NCI-H146 (cell line): Measurements from ENCODE around the gene KIT.

Source experiments
- DNase-seq: peaks from one replicate; lab custom pipeline; 2025; lab: John Stamatoyannopoulos, UW

Gene KIT

DNA sequence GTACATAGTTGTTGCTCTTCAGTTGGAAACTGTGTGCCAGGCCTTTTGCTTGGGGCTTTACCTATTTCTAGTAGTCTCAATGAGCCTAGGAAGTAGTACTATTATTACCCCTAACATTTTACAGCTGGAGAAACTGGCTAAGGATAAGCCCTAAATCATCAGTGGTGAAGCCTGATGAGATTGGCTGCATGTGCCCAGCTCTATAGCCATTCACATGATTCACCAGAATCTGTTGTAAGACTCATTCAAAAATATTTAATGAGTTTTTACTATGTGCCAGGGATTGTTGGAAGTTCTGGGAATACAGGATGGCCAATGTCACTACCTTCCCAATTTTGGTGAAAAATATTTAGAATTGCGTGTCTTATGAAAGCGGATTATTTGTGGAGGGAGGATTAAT lies 2.8 kb downstream of the KIT start:
- no peak for DNase-seq

- DNase-seq = no peak
Measured at GRCh38 chr4:54661169-54661568, 3.4 kb downstream of the KIT start.

GRCh38 chr4:54661686-54662085 lies 3.9 kb downstream of the KIT start:
- no peak for DNase-seq

DNA sequence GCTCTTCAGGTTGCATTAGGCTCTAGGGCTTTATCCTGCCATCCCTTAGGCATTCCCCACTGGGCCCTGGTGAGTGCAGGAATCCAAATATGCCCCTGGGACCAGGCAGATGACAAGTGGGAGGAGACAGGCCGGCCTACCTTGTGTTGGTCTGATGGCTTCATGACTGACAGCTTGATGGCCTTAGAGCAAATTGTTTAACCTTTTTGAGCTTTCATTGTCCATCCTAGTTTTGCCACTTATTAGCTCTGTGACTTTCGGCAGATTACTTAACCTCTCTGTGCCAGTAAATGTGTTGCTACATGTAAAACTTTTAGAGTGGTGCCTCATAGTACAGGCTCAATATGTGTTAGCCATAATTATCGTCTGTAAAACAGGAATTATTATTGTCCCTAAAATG lies 4.4 kb downstream of the KIT start:
- DNase-seq = no peak

GRCh38 chr4:54662901-54663585 lies 5.3 kb downstream of the KIT start:
- DNase-seq = no peak

DNA sequence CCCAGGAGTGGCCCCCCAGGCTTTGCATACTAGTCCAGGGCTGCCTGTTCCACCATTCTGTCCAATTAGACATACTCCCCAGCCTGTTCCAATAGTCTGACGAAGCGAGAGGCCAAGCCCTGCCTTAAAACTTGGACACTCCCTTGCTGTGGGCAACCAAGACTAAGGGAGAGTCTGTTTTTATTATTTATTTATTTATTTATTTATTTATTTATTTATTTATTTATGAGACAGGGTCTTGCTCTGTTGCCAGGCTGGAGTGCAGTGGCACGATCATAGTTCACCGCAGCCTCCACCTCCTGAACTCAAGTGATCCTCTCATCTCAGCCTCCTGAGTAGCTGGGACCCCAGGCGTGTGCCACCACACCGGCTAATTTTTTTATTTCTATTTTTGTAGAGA lies 6.6 kb downstream of the KIT start:
- no peak for DNase-seq

GRCh38 chr4:54668014-54668611 lies 10.4 kb downstream of the KIT start:
- DNase-seq = no peak

DNA sequence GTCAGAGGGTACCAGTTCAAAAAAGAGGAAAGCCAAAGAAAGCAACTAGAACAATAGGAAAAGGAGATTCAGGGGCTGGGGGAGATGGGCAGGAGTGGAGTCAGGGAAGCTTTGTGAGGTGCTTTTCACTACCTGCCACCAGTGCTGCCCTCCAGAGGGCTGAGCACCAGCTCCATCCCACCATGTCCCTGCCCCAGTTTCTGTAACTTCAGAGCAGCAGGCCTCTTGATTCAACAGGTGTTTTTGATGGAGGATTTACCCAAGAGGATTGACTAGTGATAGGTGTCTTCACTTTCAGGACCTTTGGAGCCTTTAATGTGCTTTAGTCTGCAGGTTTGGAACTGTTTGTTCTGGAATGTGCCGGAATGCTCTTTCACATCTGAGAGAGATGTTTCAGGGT lies 12.1 kb downstream of the KIT start:
- no peak for DNase-seq

- no peak for DNase-seq
Measured at GRCh38 chr4:54675721-54676461, 18.1 kb downstream of the KIT start.

- no peak for DNase-seq
Measured at GRCh38 chr4:54676658-54677057, 18.9 kb downstream of the KIT start.

DNA sequence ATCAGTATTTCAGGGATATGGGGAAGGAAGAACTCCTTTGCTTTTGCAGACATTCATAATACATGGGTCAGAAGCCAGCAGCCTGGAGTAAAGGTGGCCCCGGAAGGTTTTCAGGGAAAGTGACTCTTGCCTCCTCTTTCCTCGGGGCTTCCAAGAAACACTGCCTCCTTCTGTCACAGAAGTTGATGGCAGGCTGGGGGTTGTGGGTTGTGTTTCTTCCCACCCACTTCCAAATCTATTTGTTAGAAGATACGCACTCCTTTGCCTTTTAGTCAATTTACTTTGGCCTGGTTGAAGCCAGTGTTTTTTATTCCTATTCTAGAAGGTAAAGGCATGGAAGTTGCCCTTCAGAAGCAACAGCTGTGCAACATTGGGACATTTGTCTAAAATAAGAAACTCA lies 19.7 kb downstream of the KIT start:
- DNase-seq = no peak

DNA sequence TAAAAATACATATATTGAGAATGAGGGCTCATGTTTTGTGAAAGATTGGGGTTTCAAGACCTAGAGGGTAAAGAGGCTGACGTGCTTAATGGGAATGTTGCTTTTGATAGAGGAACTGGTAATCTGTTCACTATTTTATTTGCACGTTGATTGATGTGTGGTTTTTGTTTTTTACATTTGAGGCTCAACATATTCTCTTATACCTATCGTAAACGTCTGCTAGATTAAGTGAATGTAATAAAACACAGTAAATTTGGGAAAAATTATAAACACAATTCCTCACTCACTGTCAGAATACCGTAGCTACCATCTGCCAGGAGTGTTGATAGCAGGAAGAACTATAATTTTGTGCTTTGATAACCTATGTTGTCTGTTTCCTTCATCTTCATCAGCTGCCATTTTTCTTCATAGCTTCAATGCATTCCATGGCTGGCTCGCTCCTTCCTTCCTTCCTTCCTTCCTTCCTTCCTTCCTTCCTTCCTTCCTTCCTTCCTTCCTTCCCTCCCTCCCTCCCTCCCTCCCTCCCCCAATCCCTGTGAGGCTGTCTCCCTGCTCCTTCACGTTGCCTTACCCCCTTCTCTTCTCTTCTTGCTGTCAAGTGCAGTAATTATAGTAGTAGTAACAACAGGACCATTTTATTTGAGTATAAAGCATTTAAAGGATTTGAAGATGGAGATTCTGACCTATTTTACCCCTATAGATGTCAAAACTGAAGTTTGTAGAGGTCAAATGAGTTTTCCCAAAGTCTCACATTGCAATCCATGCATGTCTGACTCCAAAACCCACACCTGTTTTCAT lies 20.3 kb downstream of the KIT start:
- DNase-seq = no peak

DNA sequence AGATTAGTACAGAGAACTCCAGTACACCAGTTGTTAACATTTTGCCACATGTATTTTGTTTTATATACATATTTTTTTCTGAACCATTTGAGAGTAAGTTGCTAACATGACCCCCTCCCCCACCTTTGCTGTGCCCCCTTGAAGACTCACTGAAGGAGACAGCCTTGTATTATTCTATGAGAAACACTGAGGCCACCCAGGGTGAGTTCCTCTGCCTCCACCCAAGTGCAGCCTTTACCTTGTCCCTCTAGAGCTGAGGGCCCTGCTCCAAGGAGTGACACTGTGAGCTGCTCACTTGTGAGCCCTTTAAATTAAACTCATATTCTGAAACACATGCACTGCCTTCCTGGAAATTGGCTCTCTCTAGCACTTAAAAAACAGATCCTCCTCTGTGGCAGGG lies 21.1 kb downstream of the KIT start:
- no peak for DNase-seq

DNA sequence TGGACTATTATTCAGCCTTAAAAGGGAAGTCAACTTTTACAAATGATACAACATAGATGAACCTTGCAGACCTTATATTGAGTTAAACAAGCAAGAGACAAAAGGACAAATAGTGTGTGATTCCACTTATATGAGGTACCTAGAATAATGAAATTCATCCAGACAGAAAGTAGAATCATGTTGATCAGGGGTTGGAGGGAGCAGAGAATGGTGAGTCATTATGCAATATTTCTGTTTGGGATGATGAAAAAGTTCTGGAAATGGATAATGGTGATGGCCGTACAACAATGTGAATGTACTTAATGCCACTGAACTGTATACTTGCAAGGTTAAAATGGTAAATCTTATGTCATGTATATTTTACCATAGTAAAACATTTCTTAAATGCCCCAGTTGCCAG lies 22.1 kb downstream of the KIT start:
- DNase-seq = no peak

DNA sequence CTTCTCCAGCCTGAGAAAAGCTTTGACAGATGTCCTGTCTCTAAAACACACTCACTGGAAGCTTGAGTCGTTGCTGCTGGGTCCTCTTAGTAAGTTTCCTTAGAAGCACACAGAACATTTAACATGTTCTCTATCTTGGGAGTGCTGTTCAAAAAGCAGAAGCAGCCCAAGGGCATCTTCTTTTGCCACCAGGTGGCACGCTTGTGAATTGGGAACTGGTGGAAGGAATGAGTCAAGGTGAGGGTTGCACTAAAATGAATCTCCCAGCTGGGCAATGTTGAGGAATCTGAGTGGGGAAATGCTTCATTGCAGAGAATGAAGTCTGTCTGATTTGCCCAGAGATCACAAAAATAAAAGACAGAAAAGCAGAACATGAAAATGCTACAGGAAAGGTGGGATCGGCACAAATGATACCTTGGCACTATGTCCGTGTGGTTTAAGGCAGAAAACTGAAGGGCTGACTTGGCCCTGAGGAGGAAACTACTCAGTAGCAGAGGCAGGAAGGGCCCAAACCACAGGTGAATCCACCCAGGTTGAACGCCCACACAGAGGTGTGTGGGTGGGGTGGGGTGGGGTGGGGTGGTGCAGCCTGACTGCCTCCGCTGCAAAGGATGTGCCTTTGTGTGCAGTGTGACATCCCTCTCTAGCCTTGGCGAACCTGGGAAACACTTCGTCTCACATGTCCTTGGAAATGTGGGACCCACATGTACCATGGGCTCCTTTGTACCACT lies 26.0 kb downstream of the KIT start:
- DNase-seq = no peak

DNA sequence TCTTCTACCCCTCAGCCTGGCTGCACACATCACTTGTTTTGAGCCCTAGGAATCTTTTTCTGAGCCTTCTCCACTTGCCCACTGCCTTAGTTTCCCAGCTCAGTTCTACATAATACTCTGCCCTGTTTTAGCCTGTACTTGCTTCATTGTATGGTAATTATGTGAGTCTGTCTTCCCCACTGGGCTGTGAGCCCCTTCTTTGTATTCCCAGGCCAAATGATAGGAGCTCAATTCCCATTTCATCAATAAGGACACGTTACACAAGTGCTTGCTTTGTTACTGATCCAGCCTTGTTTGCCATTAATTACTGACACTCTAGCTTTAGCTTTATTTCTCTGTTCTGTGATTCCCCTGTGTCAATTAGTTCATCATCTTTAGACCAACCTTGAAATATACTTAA lies 28.1 kb downstream of the KIT start:
- no peak for DNase-seq

DNA sequence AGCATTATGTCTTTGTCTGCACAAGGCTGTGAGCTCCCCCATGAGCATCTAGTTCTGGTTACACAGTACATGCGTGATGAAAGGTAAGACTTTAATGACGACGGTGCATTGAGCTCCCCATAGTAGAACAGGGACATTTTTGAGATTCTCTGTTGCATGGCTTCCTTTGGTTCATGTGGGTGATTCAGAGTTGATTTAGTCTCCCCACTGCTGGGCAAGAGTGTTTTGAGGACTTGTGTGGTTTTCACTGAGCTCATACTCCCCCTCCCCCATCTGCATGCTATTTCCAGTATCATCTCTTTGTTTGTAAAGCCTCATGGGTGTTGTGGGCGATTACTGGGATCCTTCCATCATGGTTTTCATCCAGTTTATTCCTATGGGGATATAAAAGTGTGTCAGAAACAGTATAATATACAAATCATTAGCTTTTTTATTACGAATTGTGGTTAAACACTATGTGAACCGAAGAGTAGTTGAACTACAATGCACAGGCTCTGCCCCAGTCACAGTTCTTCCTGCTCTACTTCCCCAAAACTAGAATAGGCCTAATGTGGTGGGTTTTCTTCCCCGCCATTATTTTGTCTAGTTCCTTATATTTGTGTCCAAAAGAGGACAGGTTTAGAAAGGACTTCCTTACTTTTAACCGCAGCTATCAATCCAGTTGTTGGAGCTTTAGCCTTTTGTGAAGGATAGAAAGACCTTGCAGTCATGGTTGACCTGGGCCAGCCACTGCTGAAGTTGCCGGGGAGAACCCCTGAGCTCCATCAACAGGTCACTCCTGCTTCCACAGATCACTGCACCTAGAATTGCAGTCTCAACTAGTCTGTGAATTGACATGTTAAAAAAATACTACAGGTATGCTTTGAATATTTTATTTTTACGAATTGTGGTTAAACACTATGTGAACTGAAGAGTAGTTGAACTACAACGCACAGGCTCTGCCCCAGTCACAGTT lies 30.4 kb downstream of the KIT start:
- DNase-seq = no peak

DNA sequence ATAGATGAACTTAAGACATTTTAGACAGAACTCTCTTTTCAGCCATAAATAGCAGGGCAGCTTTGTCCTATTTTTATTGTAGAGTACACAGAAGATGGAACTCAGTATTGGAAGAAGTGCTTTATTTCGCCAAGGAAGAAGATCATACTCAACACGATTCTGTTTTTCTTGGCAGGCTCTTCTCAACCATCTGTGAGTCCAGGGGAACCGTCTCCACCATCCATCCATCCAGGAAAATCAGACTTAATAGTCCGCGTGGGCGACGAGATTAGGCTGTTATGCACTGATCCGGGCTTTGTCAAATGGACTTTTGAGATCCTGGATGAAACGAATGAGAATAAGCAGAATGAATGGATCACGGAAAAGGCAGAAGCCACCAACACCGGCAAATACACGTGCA lies 37.6 kb downstream of the KIT start:
- DNase-seq = no peak

- no peak for DNase-seq
Measured at GRCh38 chr4:54695788-54696187, 38.0 kb downstream of the KIT start.

DNA sequence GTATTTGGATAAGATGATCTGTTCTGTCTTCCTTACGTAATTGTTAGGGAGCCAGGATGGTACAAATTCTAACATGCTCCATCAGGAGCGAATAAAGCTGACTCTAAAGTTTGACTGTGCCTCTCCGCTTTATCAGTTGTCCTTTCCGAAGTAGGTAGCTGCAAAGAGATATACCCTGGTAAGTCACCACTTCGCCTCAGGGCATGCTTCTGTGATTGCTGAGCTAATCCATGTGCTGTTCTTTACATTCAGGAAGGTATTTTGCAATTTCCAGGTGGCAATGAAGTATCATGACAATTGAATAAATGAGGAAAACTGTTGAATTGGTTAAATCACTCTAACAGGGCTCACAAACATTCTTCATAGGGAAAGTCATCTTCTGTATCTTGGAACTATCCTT lies 38.9 kb downstream of the KIT start:
- DNase-seq = no peak

DNA sequence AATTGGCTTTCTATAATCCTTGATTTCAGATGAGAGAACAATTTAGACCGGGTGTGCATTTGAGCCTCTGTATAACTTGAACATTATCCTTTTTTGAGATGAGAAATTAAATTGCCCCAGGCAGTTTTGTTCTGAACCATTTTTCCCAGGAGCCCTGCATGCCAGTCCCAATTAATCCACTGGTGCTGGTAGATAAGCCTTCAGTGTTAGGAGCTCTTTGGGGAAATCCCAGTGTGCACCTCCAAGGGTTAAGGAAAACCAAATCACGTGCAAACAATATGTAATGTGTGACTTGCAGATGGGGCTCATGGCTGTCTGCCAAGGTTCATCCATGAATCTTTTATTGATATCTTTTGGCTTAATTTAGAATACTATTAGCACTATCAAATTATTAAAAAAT lies 43.2 kb downstream of the KIT start:
- DNase-seq = peak; percentile 18
